RPMI8226 (cell line): Measurements from ENCODE around the gene MYO1B.

Experiments
- DNase-seq: peaks from one replicate; pipeline ENCODE4 v3.0.0-alpha.2; 2015

Gene MYO1B

DNA sequence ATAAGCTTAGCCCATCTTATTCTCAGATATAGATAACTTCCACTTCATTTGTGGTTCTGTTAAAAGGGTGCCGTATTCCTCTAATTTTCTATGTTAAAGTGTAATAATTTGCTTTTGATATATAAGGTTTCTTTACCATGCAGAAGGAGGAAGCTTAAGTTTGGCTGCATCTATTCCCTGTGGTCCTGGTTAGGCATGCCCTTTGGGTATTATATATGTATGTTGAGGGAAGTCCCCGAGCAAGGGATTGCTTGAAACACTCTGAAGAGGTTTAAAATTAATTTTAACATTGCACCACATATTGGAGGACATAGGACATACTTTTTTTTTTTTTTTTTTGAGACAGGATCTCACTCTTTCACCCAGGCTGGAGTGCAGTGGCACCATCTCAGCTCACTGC, 16.9 kb upstream of the MYO1B start:
- DNase-seq, result no peak

DNA sequence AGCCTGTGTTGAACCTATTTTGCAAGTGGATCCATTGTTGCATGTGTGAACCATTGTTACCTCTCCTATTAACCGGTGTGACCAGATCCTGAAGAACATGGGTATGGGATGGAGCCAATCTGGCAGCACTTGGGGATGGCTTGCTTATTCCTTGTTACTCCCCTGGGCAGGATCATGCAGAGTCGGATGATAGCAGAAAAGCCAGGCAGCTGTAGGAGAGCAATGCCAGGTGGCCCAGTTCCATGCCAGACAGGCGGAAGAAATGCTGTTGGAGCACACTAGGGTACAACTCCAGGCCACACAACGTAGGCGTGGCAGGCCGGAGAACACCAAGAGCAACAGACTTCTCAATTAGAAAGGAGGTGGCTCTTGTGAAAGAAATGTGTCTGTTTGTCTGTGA, 16.3 kb upstream of the MYO1B start:
- no peak for DNase-seq

DNA sequence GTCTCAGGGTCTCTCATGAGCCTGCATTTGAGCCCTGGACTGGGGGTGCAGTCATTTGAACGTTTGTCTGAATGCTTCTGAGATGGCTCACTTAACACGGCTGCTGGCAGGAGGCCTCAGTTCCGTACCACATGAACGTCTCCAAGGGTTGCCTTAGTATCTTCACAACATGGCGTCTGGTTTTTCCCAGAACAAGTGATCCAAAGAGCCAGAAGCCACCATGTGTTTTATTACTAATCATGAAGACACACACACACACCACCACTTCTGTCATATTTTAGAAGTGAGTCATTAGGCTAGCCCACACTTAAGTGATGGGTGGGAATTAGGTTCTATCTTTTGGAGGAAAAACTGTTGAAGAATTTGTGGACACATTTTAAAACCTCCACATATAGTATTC, 15.0 kb upstream of the MYO1B start:
- DNase-seq, result no peak

- DNase-seq, result no peak
Observed at GRCh38 chr2:191231995-191232394, 13.2 kb upstream of the MYO1B start.

DNA sequence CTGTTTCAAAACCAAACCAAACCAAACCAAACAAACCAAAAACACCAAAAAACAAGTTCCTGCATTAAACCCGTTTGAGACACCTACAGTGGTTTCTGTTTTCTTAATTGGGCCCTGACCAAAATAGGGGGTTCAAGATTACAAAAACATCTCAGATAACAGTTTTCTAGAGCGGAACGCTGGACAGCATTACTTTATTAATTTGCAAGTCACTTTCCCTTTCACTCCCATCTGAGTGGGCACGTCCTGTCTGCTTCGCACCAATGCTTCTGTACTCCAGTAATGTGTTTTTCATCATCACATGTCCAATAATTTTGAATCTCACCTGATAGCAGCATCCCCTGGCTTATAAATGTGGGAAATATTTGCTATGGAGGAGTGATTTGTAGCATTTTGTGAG, 11.7 kb upstream of the MYO1B start:
- DNase-seq, result no peak

DNA sequence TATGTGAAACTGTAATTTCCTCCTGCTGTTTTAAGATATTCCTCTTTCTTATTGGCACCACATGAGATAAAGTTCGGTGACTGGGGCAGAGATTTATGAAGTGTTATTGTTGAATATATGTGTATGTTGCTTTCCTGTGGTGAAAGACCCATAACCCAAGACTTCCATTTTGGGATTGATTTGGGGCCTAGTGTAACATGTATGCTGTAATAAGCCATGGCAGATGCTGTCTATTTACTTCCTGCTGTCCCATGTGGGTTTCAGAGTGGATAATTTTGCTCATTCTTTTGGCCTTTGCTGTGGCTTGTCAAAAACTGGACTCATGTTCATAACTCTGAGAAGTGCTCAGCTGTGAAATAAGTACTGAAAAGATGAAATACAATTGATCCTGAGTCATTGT, 10.8 kb upstream of the MYO1B start:
- DNase-seq, result no peak

DNA sequence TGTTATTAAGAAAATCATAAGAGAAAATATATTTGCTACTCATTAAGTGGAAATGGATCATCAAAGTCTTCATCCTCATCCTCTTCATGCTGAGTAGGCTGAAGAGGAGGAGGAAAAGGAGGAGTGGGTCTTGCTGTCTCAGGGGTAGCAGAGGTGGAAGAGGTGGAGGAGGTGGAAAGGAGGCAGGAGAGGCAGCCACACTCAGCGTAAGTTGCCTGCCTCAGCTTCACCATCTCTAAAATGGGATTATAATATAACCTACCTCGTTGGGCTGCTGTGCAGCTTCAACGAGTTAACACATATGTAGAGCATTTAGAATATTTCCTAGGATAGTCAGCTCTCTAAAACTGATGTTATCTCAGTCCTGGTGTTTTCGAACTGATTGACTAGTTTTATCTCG, 4.3 kb upstream of the MYO1B start:
- DNase-seq, result no peak

GRCh38 chr2:191241418-191241817, 3.8 kb upstream of the MYO1B start:
- no peak for DNase-seq

DNA sequence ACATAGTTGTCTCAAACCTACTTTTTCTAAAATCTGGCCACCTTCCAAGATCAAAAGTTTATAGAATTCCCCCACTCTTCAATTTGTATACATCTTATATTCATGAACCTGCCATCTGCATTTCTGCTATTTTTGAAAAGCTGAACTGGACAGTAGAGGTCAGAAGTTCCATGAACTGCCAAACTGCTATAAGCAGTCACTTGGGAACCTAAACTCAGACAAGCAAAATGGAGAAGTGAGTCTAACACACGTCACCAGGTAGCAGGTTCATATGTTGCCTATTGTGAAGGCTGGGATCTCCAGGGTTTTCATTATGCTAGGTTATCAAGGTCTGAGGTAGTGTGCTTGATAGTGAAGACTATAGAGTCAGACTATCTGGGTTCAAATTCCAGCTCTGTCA, 2.0 kb upstream of the MYO1B start:
- peak; percentile 60 for DNase-seq

- DNase-seq, result no peak
Observed at GRCh38 chr2:191244350-191244749, 854 bp upstream of the MYO1B start.

GRCh38 chr2:191245869-191246531, 796 bp downstream of the MYO1B start:
- DNase-seq, result peak; percentile 11

DNA sequence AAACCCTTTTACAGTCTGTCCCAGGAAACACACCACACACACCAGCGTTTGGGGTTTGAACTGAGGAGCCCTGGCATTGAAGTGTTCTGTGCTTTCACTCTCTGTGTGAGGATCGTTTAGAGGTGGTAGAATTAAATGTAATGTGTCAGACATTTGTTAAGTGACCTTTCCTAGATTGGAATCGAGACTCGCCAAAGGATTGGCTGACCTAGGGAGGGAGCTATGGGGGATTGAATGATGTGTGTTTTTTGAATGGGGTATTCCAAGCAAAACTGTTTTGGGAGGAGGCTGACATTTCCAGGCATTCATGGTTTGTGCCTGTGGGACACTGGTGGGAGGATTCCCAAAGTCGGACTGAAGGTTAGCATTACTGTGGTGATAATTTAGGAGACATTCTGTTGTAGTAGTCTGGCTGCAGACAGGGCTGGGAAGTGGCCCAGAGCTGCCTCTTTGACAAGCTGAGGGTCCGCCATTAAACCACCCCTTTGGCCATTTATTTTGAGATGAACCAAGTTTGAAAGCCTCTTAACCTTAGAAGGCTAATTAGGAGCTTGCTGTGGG, 1.7 kb downstream of the MYO1B start:
- DNase-seq, result no peak

DNA sequence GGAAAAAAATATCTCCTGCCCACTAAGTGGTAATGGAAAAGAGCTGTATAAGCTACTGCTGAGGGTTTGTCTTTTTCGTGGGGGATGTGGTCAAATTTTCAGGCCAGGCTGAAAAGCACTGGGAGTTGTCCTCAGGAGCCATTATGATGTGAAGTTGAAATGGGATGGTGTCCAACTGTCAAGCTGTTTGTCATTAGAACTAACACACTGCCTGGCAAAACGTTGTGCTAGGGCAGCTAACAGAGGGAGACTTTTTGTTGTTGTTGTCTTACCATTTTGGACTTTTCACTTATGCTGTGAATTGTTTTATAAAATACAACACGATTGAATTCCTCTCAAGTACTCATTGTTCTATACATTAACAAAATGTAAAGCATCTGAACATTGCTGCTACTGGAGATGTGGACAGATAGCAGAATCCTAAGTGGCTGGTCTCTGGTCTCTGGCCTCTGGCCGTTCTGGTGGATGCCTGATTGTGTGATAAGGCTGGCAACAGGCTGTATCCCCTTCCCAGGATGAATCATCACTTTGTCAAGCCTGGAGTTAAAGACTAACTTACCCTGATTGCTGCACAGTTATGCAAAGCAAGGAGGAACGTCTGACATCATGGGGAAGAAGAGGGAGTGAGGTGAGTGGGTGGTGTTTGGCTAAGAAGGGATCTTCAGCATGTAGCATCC, 2.3 kb downstream of the MYO1B start:
- peak; percentile 7 for DNase-seq

DNA sequence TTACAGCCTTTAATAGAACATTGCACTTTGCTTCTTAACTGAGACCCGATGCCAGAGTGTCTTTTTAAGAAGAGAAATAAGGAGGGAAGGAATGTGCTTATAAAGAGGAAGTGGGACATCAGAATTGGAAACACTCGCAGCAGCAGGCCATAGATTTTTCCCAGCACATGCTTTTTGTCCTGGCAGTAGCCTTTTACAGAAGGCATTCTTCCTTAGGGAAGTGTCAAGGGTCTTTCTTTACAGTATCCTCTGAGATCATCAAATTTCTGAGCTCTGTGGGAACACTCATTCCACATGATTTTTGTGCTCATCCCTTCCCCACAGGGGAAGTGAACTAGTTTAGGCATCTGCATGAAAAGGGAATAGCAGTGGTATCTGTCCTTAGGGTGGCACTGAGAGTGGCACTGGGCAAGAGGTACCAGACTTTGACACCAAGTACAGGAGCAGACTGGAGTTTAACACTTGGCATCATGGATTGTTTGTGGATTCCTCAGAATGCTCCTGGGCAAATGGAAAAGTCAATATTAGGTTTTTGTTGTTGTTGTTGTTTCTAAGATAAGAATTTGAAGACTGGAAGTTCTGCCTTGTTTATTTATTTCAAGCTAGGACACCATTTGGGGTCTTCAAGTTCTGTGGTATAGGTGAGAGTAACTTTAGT, 4.1 kb downstream of the MYO1B start:
- no peak for DNase-seq

DNA sequence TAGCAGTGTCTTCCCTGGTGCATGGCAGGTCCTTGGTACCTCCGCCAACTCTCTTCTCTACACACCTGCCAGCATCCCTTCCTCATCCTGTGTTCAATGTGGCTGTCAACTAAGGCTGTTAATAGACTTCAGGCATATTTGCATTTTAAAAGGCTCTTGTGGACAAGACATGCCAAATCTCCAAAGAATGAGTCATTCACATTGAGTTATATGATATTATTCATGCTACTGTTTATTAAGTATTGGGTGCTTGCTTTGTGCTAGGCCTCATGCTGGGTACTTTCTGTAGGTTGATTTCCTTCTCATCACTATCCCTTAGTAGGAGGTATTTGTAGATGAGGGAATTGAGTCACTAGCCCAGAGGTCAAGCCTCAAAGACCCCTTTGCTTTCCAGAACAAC, 5.2 kb downstream of the MYO1B start:
- DNase-seq, result no peak

DNA sequence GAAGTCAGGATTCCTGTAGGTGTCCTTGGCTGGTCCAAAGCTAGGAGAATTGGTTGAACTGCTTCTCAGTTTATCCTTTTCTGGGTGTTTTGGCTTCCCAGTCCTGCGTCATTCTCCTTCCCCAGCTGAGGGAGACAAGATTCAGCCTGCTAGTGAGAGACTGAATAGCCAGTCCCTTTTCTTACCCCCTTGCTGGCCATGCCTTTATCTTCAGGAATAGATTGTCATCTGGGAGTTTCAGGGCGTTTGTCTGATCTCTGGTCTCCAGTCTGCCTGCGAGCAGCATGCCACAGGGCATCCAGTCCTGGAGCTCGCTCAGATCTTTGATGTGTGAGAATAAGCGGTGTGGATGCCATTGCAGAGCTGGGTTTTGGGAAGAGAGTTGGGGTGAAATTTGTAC, 5.8 kb downstream of the MYO1B start:
- DNase-seq, result no peak

DNA sequence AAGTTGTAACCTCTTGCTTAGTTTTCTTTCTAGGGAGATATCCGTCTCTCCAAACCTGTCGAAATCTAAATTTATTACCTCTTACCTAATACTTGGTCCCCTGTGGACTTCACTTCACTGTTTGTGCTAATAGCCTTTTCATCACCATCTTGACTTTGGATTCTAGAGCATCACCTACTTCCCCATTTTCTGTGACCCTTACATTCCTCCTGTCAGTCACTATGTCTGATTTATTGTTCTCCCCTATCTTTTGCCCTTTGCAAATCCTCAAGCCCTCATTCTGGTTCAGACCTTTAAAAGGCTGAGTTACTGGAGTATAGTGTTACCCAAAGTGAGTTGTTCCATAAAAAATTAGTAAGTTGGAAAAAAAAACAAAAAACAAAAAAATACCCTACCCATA, 7.5 kb downstream of the MYO1B start:
- DNase-seq, result no peak

- DNase-seq, result no peak
Observed at GRCh38 chr2:191253476-191253875, 8.3 kb downstream of the MYO1B start.

GRCh38 chr2:191255271-191255670, 10.1 kb downstream of the MYO1B start:
- no peak for DNase-seq

- peak; percentile 32 for DNase-seq
Observed at GRCh38 chr2:191255756-191256312, 10.6 kb downstream of the MYO1B start.

DNA sequence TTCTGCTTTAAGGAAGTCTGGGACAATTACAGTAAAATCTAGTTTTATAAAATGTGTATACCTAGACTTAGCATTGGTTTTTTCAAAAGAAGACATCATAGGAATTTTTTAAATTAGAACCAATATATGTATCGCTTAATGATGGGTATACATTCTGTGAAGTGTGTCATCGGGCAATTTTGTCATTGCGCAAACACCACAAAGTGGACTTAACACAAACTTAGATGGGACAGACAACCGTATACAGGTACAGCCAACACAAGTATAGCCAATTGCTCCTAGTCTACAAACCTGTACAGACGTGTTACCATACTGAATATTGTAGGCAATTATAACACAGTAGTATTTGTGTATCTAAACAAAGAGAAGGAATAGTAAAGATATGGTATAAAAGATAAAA, 12.7 kb downstream of the MYO1B start:
- DNase-seq, result no peak

DNA sequence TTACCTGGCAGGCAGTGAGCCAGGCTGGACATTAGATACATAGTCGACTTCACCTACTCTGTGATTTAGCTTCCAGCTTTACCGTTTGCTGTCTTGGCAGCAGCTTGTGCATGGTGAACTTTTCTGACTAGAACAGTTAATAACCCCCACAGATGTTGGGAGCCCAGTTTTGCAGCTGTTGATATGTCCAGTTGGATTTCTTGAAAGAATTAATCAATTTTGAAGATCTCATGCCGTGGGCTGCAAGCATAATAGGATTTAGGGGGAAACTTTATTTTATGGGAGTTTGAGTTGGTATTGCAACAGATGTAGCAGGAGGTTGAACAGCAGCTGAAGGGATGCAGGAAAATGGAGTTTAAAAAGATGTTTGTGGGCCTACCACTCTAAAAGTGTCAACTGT, 13.8 kb downstream of the MYO1B start:
- DNase-seq, result no peak

GRCh38 chr2:191262436-191262835, 17.2 kb downstream of the MYO1B start:
- DNase-seq, result no peak

DNA sequence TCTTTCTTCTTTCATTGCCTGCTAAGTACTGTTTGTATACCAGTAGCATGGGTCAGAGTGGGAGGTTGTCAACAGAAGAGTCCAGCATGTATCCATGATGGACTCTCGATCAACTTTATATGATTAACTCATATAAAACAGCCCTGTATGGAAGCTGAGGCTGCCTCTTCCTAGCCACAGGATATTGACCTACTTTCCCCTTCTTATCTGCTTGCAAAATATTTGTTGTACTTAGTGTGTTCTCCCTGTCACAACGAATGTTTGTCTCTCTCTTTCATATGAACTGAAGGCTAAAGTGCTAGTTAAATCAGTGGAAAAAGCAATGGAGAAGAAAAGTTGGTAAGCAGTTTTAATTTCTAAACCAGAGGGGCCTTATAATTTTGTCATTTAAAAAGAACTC, 17.8 kb downstream of the MYO1B start:
- no peak for DNase-seq
